GM21360 (cell line): ENCODE measurements around the gene CCDC14.
A peak's percentile ranks its signal among the peaks of the same experiment; 100 is the strongest.
"Not testable (repeated sequence)": the region's sequence is repeated elsewhere in the genome, so short reads cannot be mapped to it uniquely, and the experiment has no call there.

ENCODE experiments used
- ATAC-seq: cut with Tn5 transposase; IDR thresholded peaks from one replicate; pipeline ENCODE4 v1.9.1; 2021; ENCODE audit warnings: mild to moderate bottlenecking, moderate library complexity; ENCODE audit not compliant: unreplicated experiment

The CCDC14 gene

GRCh38 chr3:123914829-123915228 lies 46.2 kb downstream of the CCDC14 start:
- ATAC-seq: no peak

- no peak for ATAC-seq
Measured at GRCh38 chr3:123909785-123910184, 51.2 kb downstream of the CCDC14 start.

- ATAC-seq: no peak
Measured at GRCh38 chr3:123907720-123908119, 53.3 kb downstream of the CCDC14 start.

GRCh38 chr3:123899300-123899865 lies 61.6 kb downstream of the CCDC14 start:
- ATAC-seq: no peak

GRCh38 chr3:123893012-123893411 lies 68.0 kb downstream of the CCDC14 start:
- no peak for ATAC-seq

GRCh38 chr3:123892195-123892594 lies 68.8 kb downstream of the CCDC14 start:
- ATAC-seq: no peak

GRCh38 chr3:123890991-123891390 lies 70.0 kb downstream of the CCDC14 start:
- not testable (repeated sequence) for ATAC-seq

- not testable (repeated sequence) for ATAC-seq
Measured at GRCh38 chr3:123890162-123890561, 70.9 kb downstream of the CCDC14 start.

GRCh38 chr3:123884993-123885392 lies 76.0 kb downstream of the CCDC14 start:
- ATAC-seq: no peak

- ATAC-seq: peak; percentile 62
Measured at GRCh38 chr3:123884203-123884831, 76.7 kb downstream of the CCDC14 start, which contains the start of gene MYLK. MYLK (minus strand) TSS chr3:123884332; CDS start chr3:123793841, 90,491 bp downstream.

GRCh38 chr3:123883701-123884202 lies 77.3 kb downstream of the CCDC14 start:
- ATAC-seq: no peak

GRCh38 chr3:123883111-123883510 lies 77.9 kb downstream of the CCDC14 start:
- no peak for ATAC-seq

- ATAC-seq: no peak
Measured at GRCh38 chr3:123881771-123882170, 79.3 kb downstream of the CCDC14 start.

GRCh38 chr3:123880998-123881561 lies 79.9 kb downstream of the CCDC14 start:
- ATAC-seq: no peak

GRCh38 chr3:123878807-123879206 lies 82.2 kb downstream of the CCDC14 start:
- ATAC-seq: no peak

GRCh38 chr3:123877965-123878364 lies 83.1 kb downstream of the CCDC14 start:
- no peak for ATAC-seq

GRCh38 chr3:123877466-123877865 lies 83.6 kb downstream of the CCDC14 start:
- no peak for ATAC-seq

GRCh38 chr3:123876858-123877257 lies 84.2 kb downstream of the CCDC14 start:
- no peak for ATAC-seq

GRCh38 chr3:123872621-123873020 lies 88.4 kb downstream of the CCDC14 start:
- no peak for ATAC-seq

- ATAC-seq: no peak
Measured at GRCh38 chr3:123871946-123872345, 89.1 kb downstream of the CCDC14 start.

GRCh38 chr3:123870033-123870432 lies 91.0 kb downstream of the CCDC14 start:
- ATAC-seq: no peak

GRCh38 chr3:123869165-123869564 lies 91.9 kb downstream of the CCDC14 start:
- no peak for ATAC-seq
